C4-2B (cell line): ENCODE results near the gene TMTC2.
"Not testable (repeated sequence)": the region's sequence is repeated elsewhere in the genome, so short reads cannot be mapped to it uniquely, and the experiment has no call there.

Experiments
- ZFX ChIP-seq: fragments of 450-650 bp; IDR thresholded peaks from 2 replicates; pipeline ENCODE4 v1.6.1; 2017
- TF ChIP-seq, protein P1 (sequence below): fragments of 450-650 bp; conservative IDR thresholded peaks from 2 replicates; pipeline ENCODE4 v1.5.1; 2017; ENCODE audit warnings: mild to moderate bottlenecking

DNA sequence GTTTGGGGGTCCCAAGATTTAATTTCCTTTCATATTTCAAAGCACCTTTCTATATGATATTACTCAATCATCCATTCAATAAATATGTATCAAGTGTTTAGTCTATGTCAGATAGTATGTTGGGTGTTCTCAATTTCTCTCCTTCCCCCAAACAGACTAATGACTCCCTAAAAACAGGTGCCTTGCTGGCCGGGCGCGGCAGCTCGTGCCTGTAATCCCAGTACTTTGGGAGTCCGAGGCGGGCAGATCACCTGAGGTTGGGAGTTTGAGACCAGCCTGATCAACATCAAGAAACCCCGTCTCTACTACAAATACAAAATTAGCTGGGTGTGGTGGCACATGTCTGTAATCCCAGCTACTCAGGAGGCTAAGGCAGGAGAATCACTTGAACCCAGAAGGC lies 78.5 kb downstream of the TMTC2 start:
- TF ChIP-seq, protein P1, sequence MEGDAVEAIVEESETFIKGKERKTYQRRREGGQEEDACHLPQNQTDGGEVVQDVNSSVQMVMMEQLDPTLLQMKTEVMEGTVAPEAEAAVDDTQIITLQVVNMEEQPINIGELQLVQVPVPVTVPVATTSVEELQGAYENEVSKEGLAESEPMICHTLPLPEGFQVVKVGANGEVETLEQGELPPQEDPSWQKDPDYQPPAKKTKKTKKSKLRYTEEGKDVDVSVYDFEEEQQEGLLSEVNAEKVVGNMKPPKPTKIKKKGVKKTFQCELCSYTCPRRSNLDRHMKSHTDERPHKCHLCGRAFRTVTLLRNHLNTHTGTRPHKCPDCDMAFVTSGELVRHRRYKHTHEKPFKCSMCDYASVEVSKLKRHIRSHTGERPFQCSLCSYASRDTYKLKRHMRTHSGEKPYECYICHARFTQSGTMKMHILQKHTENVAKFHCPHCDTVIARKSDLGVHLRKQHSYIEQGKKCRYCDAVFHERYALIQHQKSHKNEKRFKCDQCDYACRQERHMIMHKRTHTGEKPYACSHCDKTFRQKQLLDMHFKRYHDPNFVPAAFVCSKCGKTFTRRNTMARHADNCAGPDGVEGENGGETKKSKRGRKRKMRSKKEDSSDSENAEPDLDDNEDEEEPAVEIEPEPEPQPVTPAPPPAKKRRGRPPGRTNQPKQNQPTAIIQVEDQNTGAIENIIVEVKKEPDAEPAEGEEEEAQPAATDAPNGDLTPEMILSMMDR: not testable (repeated sequence)
- TF ChIP-seq ZFX: not testable (repeated sequence)
